Measurements from ENCODE around the gene ATRN. TPM values are rescaled to one million over a fixed set of nuclear protein-coding genes. Genes with fewer than 3 reads are reported as not detected.
"Not testable (repeated sequence)": the region's sequence is repeated elsewhere in the genome, so short reads cannot be mapped to it uniquely, and the experiment has no call there.

The ATRN gene
- total RNA-seq, result 10 to 100 TPM; 10.9 to 11.6 TPM

DNA sequence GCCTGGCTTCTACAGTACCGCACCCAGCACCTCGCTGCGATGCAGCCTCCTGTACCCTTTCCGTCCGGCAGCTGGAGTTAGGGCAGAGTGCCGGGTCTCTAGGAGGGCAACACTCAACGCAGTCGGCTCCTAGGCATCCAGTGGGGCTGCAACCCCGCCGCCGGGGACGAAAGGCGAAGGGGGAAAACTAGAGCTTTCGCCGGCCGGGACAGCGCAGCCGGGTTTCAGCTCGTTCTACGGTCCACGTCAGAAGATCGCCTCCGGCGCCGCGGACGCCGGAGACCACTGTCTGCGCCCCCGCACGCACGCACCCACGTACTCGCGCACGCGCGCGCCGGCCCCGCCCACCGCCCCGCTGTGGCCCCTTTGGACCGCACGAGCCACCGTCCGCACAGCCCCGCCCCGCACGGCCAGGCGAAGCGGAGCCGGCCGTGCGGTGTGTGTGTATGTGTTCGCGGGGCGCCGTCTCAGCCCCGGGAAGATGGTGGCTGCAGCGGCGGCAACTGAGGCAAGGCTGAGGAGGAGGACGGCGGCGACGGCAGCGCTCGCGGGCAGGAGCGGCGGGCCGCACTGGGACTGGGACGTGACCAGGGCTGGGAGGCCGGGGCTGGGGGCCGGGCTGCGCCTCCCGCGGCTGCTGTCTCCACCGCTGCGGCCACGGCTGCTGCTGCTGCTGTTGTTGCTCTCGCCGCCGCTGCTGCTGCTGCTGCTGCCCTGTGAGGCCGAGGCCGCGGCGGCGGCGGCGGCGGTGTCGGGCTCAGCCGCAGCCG lies at the start of gene ATRN:
ATRN (plus strand) TSS at position 392 of the 770 bp plus-strand sequence; CDS start at position 482, 90 bp downstream.
- ChIA-PET POLR2A (interaction anchor here (0.5 to 1.0 kb wide), 2 partner anchors 62 to 495 kb away, joined by 3 to 4 read pairs; no protein-coding TSS in a partner anchor), CTCF (no interaction called here)

DNA sequence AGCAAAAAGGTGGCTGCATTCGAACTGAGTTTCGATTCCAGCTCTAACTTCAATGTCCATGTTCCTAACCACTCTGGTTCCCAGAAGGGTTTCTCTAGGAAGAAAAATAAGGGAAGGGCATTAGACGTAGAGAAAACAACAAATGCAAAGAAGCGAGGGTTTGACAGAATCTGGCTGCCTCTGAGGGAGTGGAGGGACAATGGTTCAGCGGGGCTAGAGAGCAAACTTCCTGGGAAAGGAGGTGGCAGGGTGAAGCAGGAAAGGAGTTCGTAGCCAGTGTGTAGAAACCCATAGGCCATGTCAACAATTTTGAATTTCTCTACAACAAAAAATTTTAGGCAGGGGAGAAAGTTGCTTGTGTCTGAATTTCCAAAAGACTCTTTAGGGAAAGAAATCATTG lies 48.8 kb upstream of the ATRN start:
- CTCF ChIA-PET, result interaction anchor here (1.1 kb wide), 1 partner anchor 12 kb away, joined by 3 read pairs; no protein-coding TSS in a partner anchor
- POLR2A ChIA-PET, result no interaction called here

DNA sequence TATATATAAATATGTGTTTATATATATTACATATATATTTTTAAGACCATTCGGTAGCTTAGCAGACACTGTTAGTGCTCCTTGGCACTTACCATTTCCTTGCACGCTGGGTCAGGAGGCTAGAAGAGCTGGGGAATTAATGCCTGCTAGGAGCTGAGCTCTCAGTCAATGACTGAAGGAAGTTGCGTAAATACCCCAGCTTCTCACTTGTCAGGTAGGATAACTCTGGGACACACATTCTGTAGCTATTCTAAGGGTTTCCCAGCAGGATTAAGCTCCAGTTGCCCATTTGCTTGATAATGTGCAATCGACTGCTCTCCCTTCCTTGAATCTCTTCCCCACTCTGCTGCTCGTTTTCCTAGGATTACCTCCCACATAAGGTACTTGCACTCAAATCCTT lies 47.7 kb upstream of the ATRN start:
- ChIA-PET CTCF (no interaction called here), POLR2A (no interaction called here)

DNA sequence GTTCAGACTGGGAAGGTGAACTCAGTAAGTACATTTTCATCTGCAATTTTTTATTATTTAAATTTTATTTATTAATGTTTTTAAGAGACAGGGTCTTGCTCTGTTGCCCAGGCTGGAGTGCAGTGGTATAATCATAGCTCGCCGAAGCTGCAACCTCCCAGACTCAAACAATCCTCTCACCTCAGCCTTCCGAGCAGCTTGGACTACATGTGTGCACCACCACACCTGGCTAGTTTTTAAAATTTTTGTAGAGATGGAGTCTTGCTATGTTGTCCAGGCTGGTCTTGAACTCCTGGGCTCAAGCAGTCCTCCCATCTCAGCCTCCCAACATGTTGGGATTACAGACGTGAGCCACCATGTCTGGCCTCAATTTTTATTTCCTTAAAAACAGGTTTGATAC lies 44.1 kb upstream of the ATRN start:
- POLR2A ChIA-PET, CTCF ChIA-PET: not testable (repeated sequence)

DNA sequence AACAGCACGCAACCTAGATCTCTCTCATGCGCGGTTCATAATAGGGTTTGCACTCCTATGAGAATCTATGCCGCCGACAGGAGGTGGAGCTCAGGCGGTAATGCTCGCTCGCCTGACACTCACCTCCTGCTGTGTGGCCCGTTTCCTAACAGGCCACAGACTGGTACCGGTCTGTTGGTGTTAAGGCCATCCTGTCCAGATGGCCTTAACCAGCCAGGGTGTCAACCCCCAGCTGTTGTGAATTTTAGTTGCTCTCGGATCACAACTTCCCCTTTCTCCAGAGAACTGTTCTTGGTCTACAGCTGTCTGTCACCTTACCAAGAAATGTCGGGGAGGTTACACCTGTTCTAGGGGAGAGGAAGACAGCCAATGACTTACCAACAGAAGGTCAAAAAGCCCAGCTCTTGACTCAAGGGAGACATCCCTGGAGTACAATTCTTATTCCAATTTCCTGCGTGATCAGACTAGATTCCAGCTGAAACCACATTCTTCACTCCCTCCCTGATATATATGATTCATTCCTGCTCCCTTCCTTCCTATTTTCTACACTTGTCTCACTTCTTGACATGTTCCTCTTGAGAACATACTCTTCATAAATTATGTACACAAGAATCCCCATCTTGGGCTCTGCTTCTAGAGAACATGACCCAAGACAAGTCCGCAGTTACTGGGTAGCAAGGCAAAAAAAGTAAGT lies 40.3 kb upstream of the ATRN start:
- ChIA-PET POLR2A (no interaction called here), CTCF (no interaction called here)

DNA sequence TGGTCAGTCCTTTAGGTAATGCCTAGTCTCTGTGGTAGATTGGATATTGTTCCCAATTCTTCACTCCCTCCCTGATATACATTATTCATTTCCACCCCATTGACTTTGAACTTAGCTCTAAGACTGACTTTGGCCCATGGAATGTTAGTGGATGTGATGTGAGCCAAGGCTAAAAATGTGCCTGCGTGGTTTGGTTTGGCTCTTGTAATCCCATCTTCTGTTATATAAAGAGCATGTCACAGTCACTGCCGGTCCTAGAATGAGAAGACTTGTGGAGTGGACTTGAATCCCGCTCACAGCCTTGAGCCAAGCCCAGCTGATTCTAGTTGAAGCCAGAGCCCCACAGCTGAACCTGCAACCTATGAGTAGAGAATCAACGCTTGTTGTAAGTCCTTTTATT lies 39.7 kb upstream of the ATRN start:
- ChIA-PET CTCF (no interaction called here), POLR2A (no interaction called here)

DNA sequence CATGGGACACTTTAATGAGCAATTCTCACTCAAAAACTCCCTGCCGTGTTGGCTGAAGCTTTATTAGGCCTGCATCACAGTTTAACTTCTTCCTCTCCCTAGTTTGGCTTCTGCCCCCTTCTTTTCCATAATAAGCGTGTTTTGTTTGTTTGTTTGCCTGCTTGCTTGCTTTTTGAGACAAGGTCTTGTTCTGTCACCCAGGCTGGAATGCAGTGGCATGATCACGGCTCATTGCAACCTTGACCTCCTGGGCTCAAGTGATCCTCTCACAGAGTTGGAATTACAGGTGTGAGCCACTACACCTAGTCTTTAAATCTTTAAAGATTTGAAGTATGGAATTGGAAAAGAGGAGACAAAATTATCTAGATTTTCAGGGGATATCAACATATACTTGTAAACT lies 38.0 kb upstream of the ATRN start:
- CTCF ChIA-PET, result no interaction called here
- POLR2A ChIA-PET, result interaction anchor here (0.5 kb wide), 1 partner anchor 75 kb away, joined by 5 read pairs; no protein-coding TSS in a partner anchor

DNA sequence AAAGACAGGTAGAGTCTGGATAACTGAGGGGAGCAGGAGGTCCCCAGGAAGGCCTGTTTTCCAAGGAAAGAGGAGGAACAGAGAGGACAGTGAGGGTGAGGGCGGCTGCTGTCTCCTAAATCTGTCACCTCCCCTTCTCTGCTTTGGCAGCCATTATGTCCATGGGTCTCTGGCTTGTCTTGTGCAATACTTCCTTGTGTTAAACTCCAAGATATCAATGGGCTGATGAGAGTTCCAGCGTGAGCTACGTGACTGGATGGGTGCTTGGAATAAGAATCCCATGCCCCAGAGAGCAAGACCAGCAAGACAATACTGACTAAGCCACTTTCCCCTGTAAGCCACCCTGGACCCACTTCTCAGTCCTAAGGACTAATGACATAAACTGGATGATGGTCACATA lies 37.1 kb upstream of the ATRN start:
- ChIA-PET CTCF (no interaction called here), POLR2A (no interaction called here)

DNA sequence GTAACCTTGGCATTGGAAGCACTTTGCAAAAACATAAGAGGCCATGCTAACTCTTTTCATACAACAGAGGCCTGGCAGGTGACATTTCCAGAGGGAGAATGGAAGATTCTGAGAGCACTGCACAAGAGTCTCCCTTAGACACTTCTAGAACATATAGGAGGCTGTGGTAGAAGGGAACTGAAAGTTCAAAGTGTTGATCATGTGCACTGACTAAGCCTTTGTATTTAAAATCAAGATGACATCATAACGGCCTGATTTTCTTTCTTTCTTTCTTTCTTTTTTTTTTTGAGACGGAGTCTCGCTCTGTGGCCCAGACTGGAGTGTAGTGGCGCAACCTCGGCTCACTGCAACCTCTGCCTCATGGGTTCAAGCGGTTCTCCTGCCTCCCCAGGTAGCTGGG lies 36.6 kb upstream of the ATRN start:
- POLR2A ChIA-PET, result no interaction called here
- CTCF ChIA-PET, result no interaction called here

DNA sequence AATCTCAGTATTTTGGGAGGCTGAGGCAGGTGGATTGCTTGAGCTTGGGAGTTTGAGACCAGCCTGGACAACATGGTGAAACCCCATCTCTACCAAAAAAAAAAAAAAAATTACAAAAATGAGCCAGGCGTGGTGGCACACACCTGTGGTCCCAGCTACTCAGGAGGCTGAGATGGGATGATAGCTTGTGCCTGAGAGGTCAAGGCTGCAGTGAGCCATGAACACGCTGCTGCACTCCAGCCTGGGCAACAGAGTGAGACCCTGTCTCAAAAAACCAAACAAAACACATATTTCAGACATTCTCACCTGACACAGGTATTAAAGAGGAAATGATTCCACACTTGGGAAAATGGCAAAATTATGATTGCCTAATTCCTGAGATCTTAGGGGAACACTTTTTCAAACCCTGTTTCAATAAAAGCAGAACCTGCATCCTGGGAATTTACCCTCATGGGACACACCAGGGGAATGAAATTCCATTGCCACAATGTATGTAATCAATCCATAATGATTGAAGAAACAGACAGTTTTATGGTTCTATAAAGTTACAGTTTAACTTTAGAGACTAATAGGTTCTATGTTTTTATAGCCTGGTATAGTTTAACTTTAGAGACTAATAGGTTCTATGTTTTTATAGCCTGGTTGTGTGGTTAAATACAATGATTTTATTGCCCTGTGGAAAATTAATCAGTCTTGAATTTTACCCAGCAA lies 33.8 kb upstream of the ATRN start:
- POLR2A ChIA-PET, result no interaction called here
- CTCF ChIA-PET, result no interaction called here

DNA sequence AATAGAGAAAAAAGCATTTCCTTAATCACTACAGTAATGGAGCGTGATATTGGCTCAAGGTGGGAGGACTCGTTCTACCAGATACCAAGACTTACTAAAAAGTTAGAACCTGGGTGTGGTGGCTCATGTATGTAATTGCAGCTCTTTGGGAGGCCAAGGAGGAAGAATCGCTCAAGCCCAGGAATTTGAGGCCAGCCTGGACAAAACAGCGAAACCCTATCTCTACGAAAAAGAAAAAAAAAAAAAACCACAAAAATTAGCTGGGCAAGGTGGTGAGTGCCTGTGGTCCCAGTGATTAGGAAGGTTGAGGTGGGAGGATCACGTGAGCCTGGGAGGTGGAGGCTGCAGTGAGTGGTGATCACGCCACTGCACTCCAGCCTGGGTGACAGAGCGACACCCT lies 24.0 kb upstream of the ATRN start:
- POLR2A ChIA-PET, result no interaction called here
- CTCF ChIA-PET, result interaction anchor here (0.7 kb wide), 1 partner anchor 487 kb away, joined by 3 read pairs; no protein-coding TSS in a partner anchor

DNA sequence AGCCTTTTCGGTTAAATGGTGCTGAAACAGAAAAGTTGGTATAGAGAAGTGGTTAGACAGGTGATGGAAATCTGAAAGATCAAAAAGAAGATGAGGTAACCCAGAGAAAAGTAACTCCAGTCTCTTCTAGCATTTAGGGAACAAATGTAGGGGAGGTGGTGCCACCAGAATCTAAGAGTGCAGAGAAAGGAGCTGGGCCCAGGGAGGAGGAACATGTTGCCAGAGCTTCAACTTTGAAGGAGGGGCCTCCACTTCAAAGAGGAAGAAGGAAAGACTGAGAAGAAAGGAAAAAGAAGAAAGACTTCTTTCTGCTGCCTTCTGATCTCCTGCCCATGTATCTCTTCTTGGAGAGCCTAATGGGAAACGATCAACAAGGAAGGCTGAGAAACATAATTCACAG lies 23.5 kb upstream of the ATRN start:
- CTCF ChIA-PET, result no interaction called here

DNA sequence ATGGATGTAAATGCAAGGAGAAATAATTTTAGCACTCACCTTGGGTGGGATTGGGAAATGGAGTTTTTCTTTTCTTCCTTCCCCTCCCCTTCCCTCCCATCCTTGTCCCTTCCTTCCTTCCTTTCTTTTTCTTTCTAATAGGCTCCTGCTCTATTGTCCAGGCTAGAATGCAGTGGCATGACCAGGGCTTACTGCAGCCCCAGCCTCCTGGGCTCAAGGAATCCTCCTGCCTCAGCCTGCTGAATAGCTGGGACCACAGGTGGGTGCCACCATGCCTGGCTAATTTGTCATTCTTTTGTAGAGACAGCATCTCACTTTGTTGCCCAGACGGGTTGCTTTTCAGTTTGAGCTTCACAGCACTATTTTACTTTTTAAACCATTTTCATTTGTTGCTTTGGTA lies 21.5 kb upstream of the ATRN start:
- POLR2A ChIA-PET, result no interaction called here
- CTCF ChIA-PET, result no interaction called here

More for the DNA sequence above, 23.5 kb upstream of the ATRN start:
- POLR2A ChIA-PET, result no interaction called here

DNA sequence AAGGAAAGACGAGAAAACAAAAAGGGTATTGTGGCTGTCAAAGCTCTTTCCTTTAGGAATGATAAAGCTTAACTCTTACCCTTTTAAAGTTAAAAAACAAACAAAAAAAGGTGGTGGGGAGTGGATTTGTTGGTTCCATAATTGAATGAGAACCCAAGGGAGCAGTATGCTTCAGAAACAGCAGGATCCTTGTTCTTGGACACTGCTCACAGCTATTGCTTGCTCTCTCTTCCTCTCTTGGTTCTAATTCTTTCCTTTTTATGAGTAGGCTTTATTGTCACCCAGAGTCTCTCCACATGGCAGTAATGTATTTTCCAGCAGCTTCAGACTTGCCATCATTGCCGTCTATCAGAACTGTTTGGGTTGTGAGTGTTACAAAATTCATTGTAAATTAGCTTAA lies 18.7 kb upstream of the ATRN start:
- POLR2A ChIA-PET, result no interaction called here
- CTCF ChIA-PET, result no interaction called here

DNA sequence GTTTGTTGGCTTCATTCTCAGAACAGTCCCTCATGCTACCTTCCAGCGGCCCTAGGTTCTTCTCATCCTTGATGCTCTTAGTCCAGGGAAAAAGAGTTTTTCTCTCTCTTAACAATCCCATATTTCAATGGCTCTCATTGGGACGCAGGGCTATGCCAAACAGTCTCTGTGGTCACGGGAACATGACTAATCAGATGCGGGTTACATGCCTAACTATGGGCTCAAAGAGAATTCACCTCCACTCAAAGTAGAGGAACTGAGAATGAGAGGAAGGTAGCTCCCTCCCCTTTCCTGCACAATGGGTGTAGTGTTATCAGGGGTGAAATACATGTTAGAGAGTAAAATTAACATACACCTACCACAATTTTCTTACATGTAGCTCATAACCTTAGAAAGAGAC lies 18.1 kb upstream of the ATRN start:
- CTCF ChIA-PET, result no interaction called here
- POLR2A ChIA-PET, result no interaction called here

DNA sequence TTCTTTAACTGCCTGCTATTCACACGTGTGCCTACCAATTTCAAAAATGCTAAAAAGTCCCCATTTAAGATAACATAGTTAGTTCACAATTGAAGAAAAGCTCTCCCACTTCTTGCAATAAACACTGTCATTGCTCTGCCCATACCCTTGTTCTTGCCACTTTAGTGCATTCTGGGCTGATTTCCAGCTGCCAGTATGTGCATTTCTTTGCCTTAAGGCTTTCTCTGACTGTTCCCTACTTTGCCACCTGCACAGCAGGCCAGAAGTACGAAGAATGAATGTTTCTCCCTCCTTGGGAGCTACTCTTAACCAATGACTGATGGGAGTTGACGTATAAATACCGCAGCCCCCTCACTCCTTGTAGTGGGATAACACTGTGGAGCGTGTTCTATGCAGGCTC lies 16.0 kb upstream of the ATRN start:
- ChIA-PET POLR2A (no interaction called here), CTCF (interaction anchor here (0.5 kb wide), 1 partner anchor 20 kb away, joined by 3 read pairs; no protein-coding TSS in a partner anchor)

DNA sequence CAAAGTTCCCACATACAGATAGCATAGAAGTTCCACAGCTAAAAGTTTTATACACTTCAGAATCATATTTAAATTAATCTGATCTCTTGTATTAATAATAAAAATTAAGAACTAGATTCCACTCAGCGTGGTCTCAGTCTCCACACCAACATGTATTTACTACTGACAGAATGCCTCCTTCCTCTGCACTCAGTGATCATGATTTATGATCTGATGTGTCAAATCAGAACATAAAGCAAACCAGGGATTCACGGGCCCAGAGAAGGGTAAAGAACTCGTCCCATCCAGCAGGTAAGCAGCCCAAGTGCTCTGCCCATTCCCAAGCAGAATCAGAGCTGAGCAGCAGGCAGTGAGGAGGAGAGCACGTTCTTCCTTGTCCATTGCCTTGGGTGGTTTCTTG lies 14.2 kb upstream of the ATRN start:
- POLR2A ChIA-PET, result no interaction called here
- CTCF ChIA-PET, result no interaction called here

DNA sequence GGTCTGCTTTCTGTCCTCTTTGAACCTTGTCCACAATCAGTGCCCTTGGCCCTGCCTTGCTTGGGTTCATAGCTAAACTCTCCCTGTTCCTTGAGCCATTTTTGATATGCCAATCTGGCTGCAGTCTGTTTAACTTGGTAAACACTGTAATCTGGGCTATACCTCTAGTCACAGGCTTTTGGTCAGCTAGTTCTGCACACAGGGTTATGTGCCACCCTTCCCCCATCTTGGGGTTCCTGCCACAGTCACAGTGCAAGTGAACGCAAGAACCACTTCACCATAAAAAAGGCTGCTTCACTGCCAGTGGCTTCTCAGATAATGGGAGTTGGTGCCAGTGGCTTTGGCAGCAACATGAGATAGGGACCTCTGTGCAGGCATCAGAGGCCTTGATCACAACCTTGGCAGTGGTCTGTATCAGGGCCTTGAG lies 10.9 kb upstream of the ATRN start:
- CTCF ChIA-PET, result no interaction called here
- POLR2A ChIA-PET, result no interaction called here

DNA sequence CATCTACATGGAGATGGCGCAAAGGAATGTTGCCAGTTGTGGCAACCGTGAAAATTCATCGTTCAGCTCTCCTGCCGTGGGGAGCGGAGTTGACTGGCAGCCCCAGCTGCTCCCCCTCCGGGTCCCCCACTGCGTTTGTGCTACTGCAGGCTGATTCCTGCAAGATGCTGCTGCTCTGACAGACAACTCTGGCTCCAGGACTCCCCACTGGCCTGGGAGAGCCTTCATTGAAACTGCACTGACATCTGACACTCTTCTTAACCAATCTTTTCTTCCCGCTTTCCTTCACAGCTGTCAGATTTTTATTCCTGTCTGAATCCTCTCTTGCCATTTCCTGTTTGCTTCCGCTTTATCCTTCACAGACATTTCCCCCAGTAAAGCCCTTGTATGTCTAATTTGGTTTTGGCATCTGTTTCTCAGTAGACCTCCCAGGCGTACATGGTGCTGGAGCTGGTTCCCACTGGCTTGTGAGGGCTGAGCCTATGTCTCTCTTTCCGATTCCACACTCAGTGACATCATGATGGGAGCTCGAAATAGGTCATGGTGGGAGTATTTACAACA lies 9.5 kb upstream of the ATRN start:
- ChIA-PET POLR2A (no interaction called here), CTCF (interaction anchor here (0.6 kb wide), 1 partner anchor 71 kb away, joined by 3 read pairs; no protein-coding TSS in a partner anchor)

DNA sequence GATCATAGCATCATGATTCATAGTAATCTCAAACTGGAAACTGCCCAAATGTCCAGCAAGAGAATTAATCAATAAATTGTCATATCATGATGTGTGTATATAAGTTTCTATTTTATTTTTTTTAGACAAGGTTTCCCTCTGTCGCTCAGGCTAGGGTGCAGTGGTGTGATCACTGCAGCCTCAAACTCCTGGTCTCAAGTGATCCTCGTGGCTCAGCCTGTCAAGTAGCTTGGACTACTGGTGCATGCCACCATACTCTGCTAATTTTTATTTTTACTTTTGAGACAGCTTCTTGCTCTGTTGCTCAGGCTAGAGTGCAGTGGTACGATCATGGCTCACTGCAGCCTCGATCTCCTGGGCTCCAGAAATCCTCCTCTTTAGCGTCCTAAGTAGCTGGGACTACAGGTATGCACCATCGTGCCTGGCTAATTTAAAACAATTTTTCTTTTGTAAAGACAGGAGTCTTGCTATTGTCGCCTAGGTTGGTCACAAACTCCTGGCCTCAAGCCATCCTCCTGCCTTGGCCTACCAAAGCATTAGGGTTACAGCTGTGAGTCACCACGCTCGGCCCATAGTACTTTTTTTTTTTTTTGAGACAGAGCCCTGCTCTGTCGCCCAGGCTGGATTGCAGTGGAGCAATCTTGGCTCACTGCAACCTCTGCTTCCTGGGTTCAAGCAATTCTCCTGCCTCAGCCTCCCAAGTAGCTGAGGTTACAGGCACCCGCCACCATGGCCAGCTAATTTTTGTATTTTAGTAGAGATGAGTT lies 8.7 kb upstream of the ATRN start:
- CTCF ChIA-PET, result no interaction called here
- POLR2A ChIA-PET, result no interaction called here
